ENCODE data around the gene ATP2C2. TPM values are rescaled to one million over a fixed set of nuclear protein-coding genes. Genes with fewer than 3 reads are reported as not detected.
A peak's percentile ranks its signal among the peaks of the same experiment; 100 is the strongest.

ATP2C2 gene
- total and polyA plus RNA-seq, 8 donors = 1.1 to 141 (median 4.2) TPM; not detected in 2

DNA sequence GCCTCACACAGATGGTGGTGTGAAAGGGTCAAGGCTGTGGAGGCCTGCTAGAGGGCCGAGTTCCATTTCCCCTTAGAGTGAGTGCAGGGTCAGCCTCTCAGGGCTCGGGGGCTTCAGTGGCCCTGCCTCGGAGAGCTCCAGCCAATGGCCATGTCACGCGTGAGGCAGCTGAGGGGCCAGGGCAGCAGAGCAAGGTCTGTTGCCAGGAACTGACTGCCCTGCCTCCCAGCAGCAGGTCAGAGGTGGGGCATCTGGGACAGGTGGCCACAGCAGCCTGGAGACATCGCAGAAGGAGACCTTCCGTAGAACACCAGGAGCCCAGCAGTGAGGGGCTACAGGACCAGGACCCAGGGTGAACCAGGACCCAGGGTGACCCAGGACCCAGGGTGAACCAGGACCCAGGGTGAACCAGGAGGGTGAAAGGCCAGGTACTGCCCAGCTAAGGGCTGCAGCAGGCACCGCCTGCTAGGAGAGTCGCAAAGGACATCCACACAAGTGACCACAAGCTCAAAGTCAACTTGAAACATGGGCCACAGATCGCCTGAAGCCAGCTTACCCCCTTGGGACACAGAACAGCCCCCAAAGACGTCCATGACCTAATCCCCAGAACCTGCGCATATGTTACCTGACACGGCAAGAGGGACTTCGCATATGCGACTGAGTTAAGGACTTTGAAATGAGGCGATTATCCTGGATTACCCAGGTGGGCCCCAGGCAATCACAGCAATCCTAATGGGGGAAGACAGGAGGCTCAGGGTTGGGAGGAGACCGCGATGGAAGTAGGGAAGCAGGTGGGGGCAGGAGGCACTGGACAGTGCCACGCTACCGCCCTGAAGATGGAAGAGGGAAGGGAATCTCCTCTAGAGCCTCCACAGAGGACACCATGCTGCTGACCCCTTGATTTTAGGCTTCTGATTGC lies 141.0 kb downstream of the ATP2C2 start:
- H3K4me3 ChIP-seq = no peak overlapping the region
- H3K9me3 ChIP-seq = no peaks in the 10 kb centered on the region
- no peaks in the 10 kb centered on the region for H3K27me3 ChIP-seq
- intact Hi-C loops (cut with DNase I; ENCODE audit: low total_unique reads) = no loop called here
- TF ChIP-seq, protein P1, sequence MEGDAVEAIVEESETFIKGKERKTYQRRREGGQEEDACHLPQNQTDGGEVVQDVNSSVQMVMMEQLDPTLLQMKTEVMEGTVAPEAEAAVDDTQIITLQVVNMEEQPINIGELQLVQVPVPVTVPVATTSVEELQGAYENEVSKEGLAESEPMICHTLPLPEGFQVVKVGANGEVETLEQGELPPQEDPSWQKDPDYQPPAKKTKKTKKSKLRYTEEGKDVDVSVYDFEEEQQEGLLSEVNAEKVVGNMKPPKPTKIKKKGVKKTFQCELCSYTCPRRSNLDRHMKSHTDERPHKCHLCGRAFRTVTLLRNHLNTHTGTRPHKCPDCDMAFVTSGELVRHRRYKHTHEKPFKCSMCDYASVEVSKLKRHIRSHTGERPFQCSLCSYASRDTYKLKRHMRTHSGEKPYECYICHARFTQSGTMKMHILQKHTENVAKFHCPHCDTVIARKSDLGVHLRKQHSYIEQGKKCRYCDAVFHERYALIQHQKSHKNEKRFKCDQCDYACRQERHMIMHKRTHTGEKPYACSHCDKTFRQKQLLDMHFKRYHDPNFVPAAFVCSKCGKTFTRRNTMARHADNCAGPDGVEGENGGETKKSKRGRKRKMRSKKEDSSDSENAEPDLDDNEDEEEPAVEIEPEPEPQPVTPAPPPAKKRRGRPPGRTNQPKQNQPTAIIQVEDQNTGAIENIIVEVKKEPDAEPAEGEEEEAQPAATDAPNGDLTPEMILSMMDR (IDR thresholded peaks at IDR 0.05) = no peak
- no peak for TF ChIP-seq EP300 (IDR thresholded peaks at IDR 0.05)
- TF ChIP-seq POLR2AphosphoS5 (IDR thresholded peaks at IDR 0.05) = no peak
- no peak for TF ChIP-seq POLR2A (IDR thresholded peaks at IDR 0.05)
- H3K4me1 ChIP-seq = peaks cover 8 to 34% (median 29%) of the 10 kb centered on the region in 4 donors
- no peak overlapping the region for H3K27ac ChIP-seq
- no peaks in the 10 kb centered on the region for H3K36me3 ChIP-seq
- no peak for DNase-seq
- 76 to 85% (median 84%) methylated on average over 18 to 20 of the region's 20 CpGs for WGBS, 5 donors

GRCh38 chr16:84511180-84511800 lies 143.0 kb downstream of the ATP2C2 start:
- no peaks in the 10 kb centered on the region for H3K36me3 ChIP-seq
- TF ChIP-seq POLR2A (IDR thresholded peaks at IDR 0.05) = no peak
- peak; percentile 41 to 85 (median 43) for TF ChIP-seq POLR2AphosphoS5 (IDR thresholded peaks at IDR 0.05)
- no peak for TF ChIP-seq EP300 (IDR thresholded peaks at IDR 0.05)
- TF ChIP-seq, protein P1 (IDR thresholded peaks at IDR 0.05) = peak in 6 of 7 experiments; percentile 62 to 97 (median 96)
- no peak overlapping the region for H3K4me3 ChIP-seq
- H3K27me3 ChIP-seq = no peaks in the 10 kb centered on the region
- intact Hi-C loops (cut with DNase I; ENCODE audit: low total_unique reads) = loop anchor here (2.0 to 5.0 kb wide), 2 partner anchors 110 to 211 kb away; no protein-coding TSS in a partner anchor
- H3K27ac ChIP-seq = no peak overlapping the region
- 7 to 11% (median 8%) methylated on average over 21 of the region's 21 CpGs for WGBS, 5 donors
- peaks cover 0 to 34% (median 13%) of the 10 kb centered on the region in 4 donors for H3K4me1 ChIP-seq
- DNase-seq = peak; percentile 90 to 94
- no peaks in the 10 kb centered on the region for H3K9me3 ChIP-seq

GRCh38 chr16:84511831-84512230 lies 143.5 kb downstream of the ATP2C2 start:
- DNase-seq = no peak
- no peak overlapping the region for H3K27ac ChIP-seq
- no peaks in the 10 kb centered on the region for H3K9me3 ChIP-seq
- H3K4me3 ChIP-seq = no peak overlapping the region
- H3K4me1 ChIP-seq = peaks cover 0 to 30% (median 10%) of the 10 kb centered on the region in 4 donors
- no peaks in the 10 kb centered on the region for H3K36me3 ChIP-seq
- intact Hi-C loops (cut with DNase I; ENCODE audit: low total_unique reads) = loop anchor here (2.0 to 5.0 kb wide), 2 partner anchors 109 to 210 kb away; no protein-coding TSS in a partner anchor
- WGBS, 5 donors = 70 to 77% (median 73%) methylated on average over 13 of the region's 13 CpGs
- no peaks in the 10 kb centered on the region for H3K27me3 ChIP-seq
- TF ChIP-seq, protein P1 (IDR thresholded peaks at IDR 0.05) = no peak
- TF ChIP-seq POLR2AphosphoS5 (IDR thresholded peaks at IDR 0.05) = no peak
- no peak for TF ChIP-seq POLR2A (IDR thresholded peaks at IDR 0.05)
- TF ChIP-seq EP300 (IDR thresholded peaks at IDR 0.05) = no peak

GRCh38 chr16:84513123-84513522 lies 144.8 kb downstream of the ATP2C2 start:
- TF ChIP-seq POLR2A (IDR thresholded peaks at IDR 0.05) = no peak
- TF ChIP-seq EP300 (IDR thresholded peaks at IDR 0.05) = no peak
- TF ChIP-seq, protein P1 (IDR thresholded peaks at IDR 0.05) = no peak
- no peak for TF ChIP-seq POLR2AphosphoS5 (IDR thresholded peaks at IDR 0.05)
- no peaks in the 10 kb centered on the region for H3K36me3 ChIP-seq
- no peak overlapping the region for H3K27ac ChIP-seq
- H3K27me3 ChIP-seq = no peaks in the 10 kb centered on the region
- WGBS, 5 donors = 77 to 89% (median 84%) methylated on average over 10 of the region's 10 CpGs
- peaks cover 0 to 30% (median 10%) of the 10 kb centered on the region in 4 donors for H3K4me1 ChIP-seq
- H3K4me3 ChIP-seq = no peak overlapping the region
- DNase-seq = peak in 1 of 2 donors; percentile 67
- intact Hi-C loops (cut with DNase I; ENCODE audit: low total_unique reads) = loop anchor here (5.0 kb wide), 1 partner anchor 209 kb away; no protein-coding TSS in a partner anchor
- H3K9me3 ChIP-seq = no peaks in the 10 kb centered on the region
